Endothelial cell (in vitro differentiated cells): ENCODE measurements around the gene CERS5. TPM values are rescaled to one million over a fixed set of nuclear protein-coding genes. Genes with fewer than 3 reads are reported as not detected.

Source experiments
- DNase-seq: peaks from one replicate; pipeline ENCODE4 v3.0.0; 2021; ENCODE audit warnings: low spot score
- H3K27ac Mint-ChIP-seq: one replicate; pipeline ENCODE4 v1.8.0; 2021; ENCODE audit warnings: mixed read lengths, inconsistent platforms; ENCODE audit not compliant: unreplicated experiment
- H3K27me3 Mint-ChIP-seq: one replicate; pipeline ENCODE4 v1.8.0; 2021; ENCODE audit warnings: mild to moderate bottlenecking, moderate library complexity, mixed read lengths, inconsistent platforms; ENCODE audit not compliant: unreplicated experiment
- H3K36me3 Mint-ChIP-seq: one replicate; pipeline ENCODE4 v1.8.0; 2021; ENCODE audit warnings: mild to moderate bottlenecking, low read depth, mixed read lengths, inconsistent platforms; ENCODE audit not compliant: unreplicated experiment
- H3K4me1 Mint-ChIP-seq: one replicate; pipeline ENCODE4 v1.8.0; 2021; ENCODE audit warnings: mild to moderate bottlenecking, mixed read lengths, inconsistent platforms; ENCODE audit not compliant: unreplicated experiment
- H3K4me3 Mint-ChIP-seq: one replicate; pipeline ENCODE4 v1.8.0; 2021; ENCODE audit warnings: mild to moderate bottlenecking, mixed read lengths, inconsistent platforms; ENCODE audit not compliant: unreplicated experiment
- H3K9me3 Mint-ChIP-seq: one replicate; pipeline ENCODE4 v1.8.0; 2021; ENCODE audit warnings: mixed read lengths, inconsistent platforms; ENCODE audit not compliant: unreplicated experiment
- total RNA-seq: library from RNA; stranded (reverse); fragmentation: NEBNext Ultra II Directional; extraction: Animal tissue kit (Norgen Biotek cat#: 25700); gene quantifications from one replicate; pipeline ENCODE4 v1.2.1, GENCODE V29; 2021; ENCODE audit not compliant: unreplicated experiment
- TF ChIP-seq, protein P1 (sequence below): fragments of 200-600 bp; sonication (generic); IDR thresholded peaks from one replicate; pipeline ENCODE4 v1.5.0; 2021; ENCODE audit warnings: antibody characterized with exemption; ENCODE audit not compliant: unreplicated experiment

The CERS5 gene
- total RNA-seq, 1 donor from 2014 or later = 61.7 TPM

GRCh38 chr12:50195832-50196231, 28.7 kb upstream of the CERS5 start:
- Mint-ChIP-seq H3K4me3 (no peak overlapping the region), H3K4me1 (no peaks in the 10 kb centered on the region), H3K27me3 (peaks cover 1% of the 10 kb centered on the region), H3K36me3 (peaks cover 4% of the 10 kb centered on the region), H3K9me3 (no peaks in the 10 kb centered on the region), H3K27ac (no peak overlapping the region)
- TF ChIP-seq, protein P1, sequence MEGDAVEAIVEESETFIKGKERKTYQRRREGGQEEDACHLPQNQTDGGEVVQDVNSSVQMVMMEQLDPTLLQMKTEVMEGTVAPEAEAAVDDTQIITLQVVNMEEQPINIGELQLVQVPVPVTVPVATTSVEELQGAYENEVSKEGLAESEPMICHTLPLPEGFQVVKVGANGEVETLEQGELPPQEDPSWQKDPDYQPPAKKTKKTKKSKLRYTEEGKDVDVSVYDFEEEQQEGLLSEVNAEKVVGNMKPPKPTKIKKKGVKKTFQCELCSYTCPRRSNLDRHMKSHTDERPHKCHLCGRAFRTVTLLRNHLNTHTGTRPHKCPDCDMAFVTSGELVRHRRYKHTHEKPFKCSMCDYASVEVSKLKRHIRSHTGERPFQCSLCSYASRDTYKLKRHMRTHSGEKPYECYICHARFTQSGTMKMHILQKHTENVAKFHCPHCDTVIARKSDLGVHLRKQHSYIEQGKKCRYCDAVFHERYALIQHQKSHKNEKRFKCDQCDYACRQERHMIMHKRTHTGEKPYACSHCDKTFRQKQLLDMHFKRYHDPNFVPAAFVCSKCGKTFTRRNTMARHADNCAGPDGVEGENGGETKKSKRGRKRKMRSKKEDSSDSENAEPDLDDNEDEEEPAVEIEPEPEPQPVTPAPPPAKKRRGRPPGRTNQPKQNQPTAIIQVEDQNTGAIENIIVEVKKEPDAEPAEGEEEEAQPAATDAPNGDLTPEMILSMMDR = no peak
- no peak for DNase-seq

DNA sequence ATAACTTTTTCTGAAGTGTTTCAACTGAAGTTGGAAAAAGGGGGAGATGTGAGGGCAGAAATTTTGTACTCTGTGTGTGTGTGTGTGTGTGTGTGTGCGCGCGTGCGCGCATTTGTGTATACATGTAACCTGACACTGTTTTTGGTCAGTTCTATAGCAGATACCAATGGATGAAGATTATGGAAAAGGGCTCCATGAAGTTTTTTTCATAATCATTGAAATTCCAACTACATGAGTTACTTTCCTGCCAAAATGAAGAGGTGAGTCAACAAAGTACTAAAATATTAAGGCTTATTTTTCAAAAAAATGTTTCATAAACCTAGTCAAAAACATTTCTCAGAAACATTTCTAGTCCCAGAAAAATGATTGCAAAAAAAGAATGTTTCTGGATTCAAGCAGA, 25.7 kb upstream of the CERS5 start:
- H3K27ac Mint-ChIP-seq = no peak overlapping the region
- no peak overlapping the region for H3K4me3 Mint-ChIP-seq

GRCh38 chr12:50192236-50192635, 25.1 kb upstream of the CERS5 start:
- H3K27me3 Mint-ChIP-seq = peaks cover 1% of the 10 kb centered on the region
- H3K27ac Mint-ChIP-seq = no peak overlapping the region
- no peaks in the 10 kb centered on the region for H3K36me3 Mint-ChIP-seq
- no peak overlapping the region for H3K4me3 Mint-ChIP-seq
- no peaks in the 10 kb centered on the region for H3K4me1 Mint-ChIP-seq
- no peaks in the 10 kb centered on the region for H3K9me3 Mint-ChIP-seq
- DNase-seq = no peak
- TF ChIP-seq, protein P1 = no peak

More for the DNA sequence above, 25.7 kb upstream of the CERS5 start:
- Mint-ChIP-seq H3K36me3 (no peaks in the 10 kb centered on the region), H3K27me3 (peaks cover 1% of the 10 kb centered on the region), H3K9me3 (no peaks in the 10 kb centered on the region), H3K4me1 (no peaks in the 10 kb centered on the region)
- no peak for DNase-seq
- TF ChIP-seq, protein P1 = no peak

- Mint-ChIP-seq H3K4me1 (peaks cover 4% of the 10 kb centered on the region), H3K4me3 (no peak overlapping the region), H3K27ac (no peak overlapping the region), H3K36me3 (no peaks in the 10 kb centered on the region), H3K27me3 (peaks cover 1% of the 10 kb centered on the region), H3K9me3 (no peaks in the 10 kb centered on the region)
- TF ChIP-seq, protein P1 = no peak
- DNase-seq = no peak
These were observed 23.7 kb upstream of the CERS5 start for GRCh38 chr12:50190859-50191258.

DNA sequence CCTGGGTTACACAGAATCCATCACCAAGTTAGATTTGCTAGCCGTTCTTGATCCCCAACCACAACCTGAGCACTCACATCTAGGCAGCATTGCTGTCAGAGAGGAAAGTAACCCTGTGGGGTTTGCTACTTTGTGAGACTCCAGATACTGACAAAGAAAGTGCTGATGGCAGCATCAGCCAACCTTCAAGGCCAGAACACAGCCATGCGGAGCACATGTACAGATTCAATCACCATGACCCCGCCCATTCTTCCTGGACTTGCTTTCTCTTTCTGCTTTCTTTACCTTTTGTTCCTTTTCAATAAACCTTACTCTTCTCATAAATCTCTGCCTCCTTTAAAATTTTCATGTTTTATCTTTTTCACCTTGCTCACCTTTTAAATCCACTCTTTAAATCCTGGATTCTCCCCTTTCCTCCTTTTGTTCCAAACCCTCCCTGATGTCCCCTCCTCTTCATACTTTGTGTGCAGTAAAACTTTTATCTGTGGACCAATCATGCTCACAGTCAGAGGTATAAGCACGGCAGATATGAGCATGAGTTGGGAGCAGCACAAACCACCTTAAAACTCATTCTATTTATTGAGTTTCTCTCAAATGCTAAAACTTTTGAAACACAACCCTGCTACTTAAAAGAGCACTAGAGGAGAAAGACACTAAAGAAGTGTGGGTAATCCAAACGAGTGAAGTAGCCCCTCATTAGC, 21.9 kb upstream of the CERS5 start:
- H3K36me3 Mint-ChIP-seq = no peaks in the 10 kb centered on the region
- DNase-seq = no peak
- H3K27me3 Mint-ChIP-seq = no peaks in the 10 kb centered on the region
- H3K4me3 Mint-ChIP-seq = no peak overlapping the region
- TF ChIP-seq, protein P1 = no peak
- no peak overlapping the region for H3K27ac Mint-ChIP-seq
- no peaks in the 10 kb centered on the region for H3K9me3 Mint-ChIP-seq
- H3K4me1 Mint-ChIP-seq = peaks cover 8% of the 10 kb centered on the region
